ENCODE results near the gene C1orf21. TPM values are rescaled to one million over a fixed set of nuclear protein-coding genes. Genes with fewer than 3 reads are reported as not detected.

Gene C1orf21
- total RNA-seq, 1 experiment from 2014 or later: 0.15 TPM

DNA sequence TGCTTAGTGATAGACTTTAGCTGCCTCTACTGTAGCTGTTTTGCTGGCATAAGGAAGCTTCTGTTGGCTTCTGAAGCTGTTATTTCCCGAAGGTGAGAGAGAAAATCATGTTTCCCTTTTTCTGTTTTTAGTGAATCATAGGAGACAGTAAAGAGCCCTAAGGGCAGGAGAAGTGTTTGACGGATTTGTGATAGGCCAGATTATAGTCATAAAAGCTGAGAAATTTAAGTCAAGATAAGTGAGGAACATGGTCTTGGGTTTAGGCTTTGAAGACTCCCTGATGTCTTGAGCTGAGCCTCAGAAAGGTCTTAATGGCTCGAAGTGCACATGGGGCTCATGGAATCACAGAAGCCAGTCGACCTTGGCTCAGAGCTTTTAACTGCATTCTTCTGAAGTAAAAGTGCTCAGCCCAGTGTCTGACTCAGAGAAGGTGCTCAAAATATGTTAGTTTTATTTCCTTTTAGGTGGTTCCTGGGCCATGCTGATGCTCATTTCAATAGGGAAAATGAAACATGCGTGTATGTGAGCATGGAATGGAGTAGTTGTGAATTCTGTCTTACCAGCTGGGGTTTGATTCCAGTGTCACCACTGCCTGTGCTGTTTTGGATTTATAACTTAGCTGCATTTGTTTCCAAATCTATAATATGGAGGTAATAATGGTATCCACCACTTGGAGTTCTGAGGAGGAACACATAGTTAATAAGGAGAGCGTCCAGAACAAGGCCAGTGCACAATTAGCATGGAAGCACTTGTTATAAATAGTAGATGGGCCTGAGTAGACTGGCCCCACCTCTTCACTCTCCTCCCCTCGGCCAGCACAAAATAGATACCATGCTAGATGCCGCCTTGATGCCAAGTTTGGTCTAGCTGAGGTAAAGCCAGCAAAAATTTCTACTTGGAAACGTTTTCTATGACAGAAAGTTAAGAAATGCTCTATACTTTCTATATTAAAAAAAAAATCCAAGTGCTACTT is 99.2 kb downstream of the C1orf21 start:
- CTCF ChIA-PET: no interaction called here
- no peaks in the 10 kb centered on the region for H3K4me1 ChIP-seq (ENCODE audit: control insufficient read depth, insufficient read depth, low read length)
- no peaks in the 10 kb centered on the region for H3K36me3 ChIP-seq (ENCODE audit: control insufficient read depth, insufficient read depth, low read length)
- H3K27me3 ChIP-seq (ENCODE audit: control insufficient read depth, insufficient read depth, low read length): no peaks in the 10 kb centered on the region
- DNase-seq (ENCODE audit: low read depth, low spot score) (no peak), ATAC-seq (no peak)
- H3K4me3 ChIP-seq (ENCODE audit: low read depth in 2 of 2, low read length in 2 of 2): no peak overlapping the region
- no TSS peak for BruUV-seq (replicated peaks)
- TF ChIP-seq, protein P1, sequence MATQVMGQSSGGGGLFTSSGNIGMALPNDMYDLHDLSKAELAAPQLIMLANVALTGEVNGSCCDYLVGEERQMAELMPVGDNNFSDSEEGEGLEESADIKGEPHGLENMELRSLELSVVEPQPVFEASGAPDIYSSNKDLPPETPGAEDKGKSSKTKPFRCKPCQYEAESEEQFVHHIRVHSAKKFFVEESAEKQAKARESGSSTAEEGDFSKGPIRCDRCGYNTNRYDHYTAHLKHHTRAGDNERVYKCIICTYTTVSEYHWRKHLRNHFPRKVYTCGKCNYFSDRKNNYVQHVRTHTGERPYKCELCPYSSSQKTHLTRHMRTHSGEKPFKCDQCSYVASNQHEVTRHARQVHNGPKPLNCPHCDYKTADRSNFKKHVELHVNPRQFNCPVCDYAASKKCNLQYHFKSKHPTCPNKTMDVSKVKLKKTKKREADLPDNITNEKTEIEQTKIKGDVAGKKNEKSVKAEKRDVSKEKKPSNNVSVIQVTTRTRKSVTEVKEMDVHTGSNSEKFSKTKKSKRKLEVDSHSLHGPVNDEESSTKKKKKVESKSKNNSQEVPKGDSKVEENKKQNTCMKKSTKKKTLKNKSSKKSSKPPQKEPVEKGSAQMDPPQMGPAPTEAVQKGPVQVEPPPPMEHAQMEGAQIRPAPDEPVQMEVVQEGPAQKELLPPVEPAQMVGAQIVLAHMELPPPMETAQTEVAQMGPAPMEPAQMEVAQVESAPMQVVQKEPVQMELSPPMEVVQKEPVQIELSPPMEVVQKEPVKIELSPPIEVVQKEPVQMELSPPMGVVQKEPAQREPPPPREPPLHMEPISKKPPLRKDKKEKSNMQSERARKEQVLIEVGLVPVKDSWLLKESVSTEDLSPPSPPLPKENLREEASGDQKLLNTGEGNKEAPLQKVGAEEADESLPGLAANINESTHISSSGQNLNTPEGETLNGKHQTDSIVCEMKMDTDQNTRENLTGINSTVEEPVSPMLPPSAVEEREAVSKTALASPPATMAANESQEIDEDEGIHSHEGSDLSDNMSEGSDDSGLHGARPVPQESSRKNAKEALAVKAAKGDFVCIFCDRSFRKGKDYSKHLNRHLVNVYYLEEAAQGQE (IDR thresholded peaks at IDR 0.05; ENCODE audit: insufficient read depth in 1 of 2, low read depth in 2 of 2, low read length in 1 of 2): no peak
- TF ChIP-seq SIN3A (IDR thresholded peaks at IDR 0.05; ENCODE audit: borderline replicate concordance, insufficient read depth, low read depth, low read length) (no peak), POLR2AphosphoS5 (IDR thresholded peaks at IDR 0.05; ENCODE audit: low read depth, low read length) (no peak), TCF7L2 (IDR thresholded peaks at IDR 0.05; ENCODE audit: low read depth, low read length) (no peak)
- TF ChIP-seq, protein P2, sequence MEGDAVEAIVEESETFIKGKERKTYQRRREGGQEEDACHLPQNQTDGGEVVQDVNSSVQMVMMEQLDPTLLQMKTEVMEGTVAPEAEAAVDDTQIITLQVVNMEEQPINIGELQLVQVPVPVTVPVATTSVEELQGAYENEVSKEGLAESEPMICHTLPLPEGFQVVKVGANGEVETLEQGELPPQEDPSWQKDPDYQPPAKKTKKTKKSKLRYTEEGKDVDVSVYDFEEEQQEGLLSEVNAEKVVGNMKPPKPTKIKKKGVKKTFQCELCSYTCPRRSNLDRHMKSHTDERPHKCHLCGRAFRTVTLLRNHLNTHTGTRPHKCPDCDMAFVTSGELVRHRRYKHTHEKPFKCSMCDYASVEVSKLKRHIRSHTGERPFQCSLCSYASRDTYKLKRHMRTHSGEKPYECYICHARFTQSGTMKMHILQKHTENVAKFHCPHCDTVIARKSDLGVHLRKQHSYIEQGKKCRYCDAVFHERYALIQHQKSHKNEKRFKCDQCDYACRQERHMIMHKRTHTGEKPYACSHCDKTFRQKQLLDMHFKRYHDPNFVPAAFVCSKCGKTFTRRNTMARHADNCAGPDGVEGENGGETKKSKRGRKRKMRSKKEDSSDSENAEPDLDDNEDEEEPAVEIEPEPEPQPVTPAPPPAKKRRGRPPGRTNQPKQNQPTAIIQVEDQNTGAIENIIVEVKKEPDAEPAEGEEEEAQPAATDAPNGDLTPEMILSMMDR (IDR thresholded peaks at IDR 0.05): no peak
- POLR2A ChIA-PET: no interaction called here
- H3K27ac ChIP-seq (ENCODE audit: low read length): no peak overlapping the region
- no peaks in the 10 kb centered on the region for H3K9me3 ChIP-seq (ENCODE audit: control insufficient read depth, insufficient read depth, low read depth, low read length)
- intact Hi-C loops (cut with micrococcal nuclease; ENCODE audit: unreplicated experiment) (no loop called here), in situ Hi-C loops (cut with HindIII; ENCODE audit: low pct_unique_long_range_greater_than_20kb, low sequenced_read_pairs) (no loop called here)

DNA sequence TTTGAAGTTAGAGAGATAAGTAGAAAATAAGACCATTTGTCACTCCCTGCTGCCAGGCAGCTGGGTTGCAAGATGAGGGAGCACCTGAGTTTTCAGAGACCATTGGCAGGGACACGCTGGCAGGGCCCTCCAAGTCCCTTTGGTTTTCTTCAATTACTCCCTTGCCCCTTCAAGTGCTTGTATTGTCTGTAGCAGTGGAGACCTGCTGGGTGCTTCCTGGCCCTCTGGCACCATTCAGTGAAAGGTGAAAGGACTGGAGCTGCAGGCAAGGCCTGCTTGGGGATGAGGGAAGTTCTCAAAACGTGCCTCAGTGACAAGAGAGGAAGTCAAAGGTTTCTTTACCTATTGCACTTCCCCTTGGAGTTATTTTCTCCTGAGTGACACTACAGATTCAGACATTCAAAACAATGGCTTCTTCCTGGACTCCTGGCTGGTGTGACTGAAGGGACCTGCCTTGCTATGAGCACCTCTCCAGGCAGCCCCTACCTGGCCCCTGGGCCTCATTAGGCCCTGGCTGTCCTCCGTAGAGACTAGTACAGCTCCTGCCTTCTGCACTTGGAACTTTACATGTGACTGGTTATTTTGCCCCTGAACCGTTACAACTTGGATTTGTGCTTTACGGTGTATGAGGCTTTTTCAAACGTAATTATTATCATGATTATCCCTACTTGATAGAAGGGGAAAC is 100.1 kb downstream of the C1orf21 start:
- H3K27me3 ChIP-seq (ENCODE audit: control insufficient read depth, insufficient read depth, low read length): no peaks in the 10 kb centered on the region
- in situ Hi-C loops (cut with HindIII; ENCODE audit: low pct_unique_long_range_greater_than_20kb, low sequenced_read_pairs) (no loop called here), intact Hi-C loops (cut with micrococcal nuclease; ENCODE audit: unreplicated experiment) (no loop called here)
- ATAC-seq: no peak
- no peaks in the 10 kb centered on the region for H3K9me3 ChIP-seq (ENCODE audit: control insufficient read depth, insufficient read depth, low read depth, low read length)
- H3K36me3 ChIP-seq (ENCODE audit: control insufficient read depth, insufficient read depth, low read length): no peaks in the 10 kb centered on the region
- DNase-seq (ENCODE audit: low read depth, low spot score): no peak
- POLR2A ChIA-PET: no interaction called here
- H3K4me1 ChIP-seq (ENCODE audit: control insufficient read depth, insufficient read depth, low read length): no peaks in the 10 kb centered on the region
- CTCF ChIA-PET: no interaction called here
- no peak overlapping the region for H3K27ac ChIP-seq (ENCODE audit: low read length)
- no TSS peak for BruUV-seq (replicated peaks)
- no peak for TF ChIP-seq SIN3A (IDR thresholded peaks at IDR 0.05; ENCODE audit: borderline replicate concordance, insufficient read depth, low read depth, low read length)
- TF ChIP-seq TCF7L2 (IDR thresholded peaks at IDR 0.05; ENCODE audit: low read depth, low read length): no peak
- TF ChIP-seq, protein P2 (IDR thresholded peaks at IDR 0.05): no peak
- TF ChIP-seq POLR2AphosphoS5 (IDR thresholded peaks at IDR 0.05; ENCODE audit: low read depth, low read length): no peak
- TF ChIP-seq, protein P1 (IDR thresholded peaks at IDR 0.05; ENCODE audit: insufficient read depth in 1 of 2, low read depth in 2 of 2, low read length in 1 of 2): no peak
- H3K4me3 ChIP-seq (ENCODE audit: low read depth in 2 of 2, low read length in 2 of 2): no peak overlapping the region

Data from Panc1 (cell line).